ENCODE measurements around the gene TENM4.

Gene TENM4

DNA sequence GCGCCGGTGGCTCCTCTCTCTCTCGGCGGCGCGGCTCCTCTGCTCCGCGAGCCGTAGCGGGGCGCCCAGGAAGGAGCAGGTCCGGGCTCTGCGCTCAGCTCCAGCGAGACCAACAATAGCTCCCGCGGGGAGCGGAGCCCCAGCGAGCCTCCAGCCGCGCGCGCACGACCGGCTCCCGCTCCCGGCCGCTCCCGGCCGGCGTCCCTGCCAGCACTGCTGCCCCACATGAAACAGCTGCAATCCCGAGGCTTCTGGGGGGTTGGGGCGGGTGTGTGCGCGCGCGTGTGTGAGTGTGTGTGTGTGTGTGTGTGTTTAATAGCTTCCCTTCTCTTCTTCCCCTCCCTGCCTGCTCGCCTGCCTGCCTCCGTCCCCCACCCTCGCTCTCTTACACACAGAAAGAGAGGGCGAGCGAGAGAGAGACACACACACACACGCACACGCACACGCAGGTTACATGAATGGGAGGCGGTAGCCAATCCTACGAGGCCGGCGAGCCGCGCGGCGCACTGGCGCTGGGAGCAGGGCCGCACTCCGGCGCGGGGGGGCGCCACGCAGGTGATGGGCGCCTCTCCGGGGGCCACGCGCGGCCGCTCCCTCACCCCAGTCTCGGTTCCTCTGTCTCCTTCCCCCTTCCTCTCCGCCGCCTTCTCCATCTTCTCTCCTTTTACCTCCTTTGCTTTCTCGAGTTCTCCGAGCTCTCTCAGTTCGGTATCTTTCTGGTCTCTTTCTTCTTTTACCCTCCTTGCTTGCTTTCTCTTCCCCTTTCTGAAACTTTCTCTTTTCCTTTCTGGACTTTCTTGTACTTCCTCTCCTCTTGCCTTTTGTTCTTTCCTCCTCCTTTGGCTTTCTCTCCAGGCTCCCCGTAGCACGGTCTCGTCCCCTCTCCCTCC is at the start of gene TENM4:
TSS of gene TENM4 (minus strand) at position 460 of the 890 bp plus-strand sequence. CDS start 371,086 bp downstream, outside the sequence.
- H3K4me3 ChIP-seq, result peak within 1 kb of the TSS; percentile 80
- H3K27ac ChIP-seq, result peak within 1 kb of the TSS; percentile 82 to 89
- peak; percentile 84 for DNase-seq (ENCODE audit: low spot score)
- TF ChIP-seq, protein P1, sequence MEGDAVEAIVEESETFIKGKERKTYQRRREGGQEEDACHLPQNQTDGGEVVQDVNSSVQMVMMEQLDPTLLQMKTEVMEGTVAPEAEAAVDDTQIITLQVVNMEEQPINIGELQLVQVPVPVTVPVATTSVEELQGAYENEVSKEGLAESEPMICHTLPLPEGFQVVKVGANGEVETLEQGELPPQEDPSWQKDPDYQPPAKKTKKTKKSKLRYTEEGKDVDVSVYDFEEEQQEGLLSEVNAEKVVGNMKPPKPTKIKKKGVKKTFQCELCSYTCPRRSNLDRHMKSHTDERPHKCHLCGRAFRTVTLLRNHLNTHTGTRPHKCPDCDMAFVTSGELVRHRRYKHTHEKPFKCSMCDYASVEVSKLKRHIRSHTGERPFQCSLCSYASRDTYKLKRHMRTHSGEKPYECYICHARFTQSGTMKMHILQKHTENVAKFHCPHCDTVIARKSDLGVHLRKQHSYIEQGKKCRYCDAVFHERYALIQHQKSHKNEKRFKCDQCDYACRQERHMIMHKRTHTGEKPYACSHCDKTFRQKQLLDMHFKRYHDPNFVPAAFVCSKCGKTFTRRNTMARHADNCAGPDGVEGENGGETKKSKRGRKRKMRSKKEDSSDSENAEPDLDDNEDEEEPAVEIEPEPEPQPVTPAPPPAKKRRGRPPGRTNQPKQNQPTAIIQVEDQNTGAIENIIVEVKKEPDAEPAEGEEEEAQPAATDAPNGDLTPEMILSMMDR (IDR thresholded peaks at IDR 0.05), result peak; percentile 24

DNA sequence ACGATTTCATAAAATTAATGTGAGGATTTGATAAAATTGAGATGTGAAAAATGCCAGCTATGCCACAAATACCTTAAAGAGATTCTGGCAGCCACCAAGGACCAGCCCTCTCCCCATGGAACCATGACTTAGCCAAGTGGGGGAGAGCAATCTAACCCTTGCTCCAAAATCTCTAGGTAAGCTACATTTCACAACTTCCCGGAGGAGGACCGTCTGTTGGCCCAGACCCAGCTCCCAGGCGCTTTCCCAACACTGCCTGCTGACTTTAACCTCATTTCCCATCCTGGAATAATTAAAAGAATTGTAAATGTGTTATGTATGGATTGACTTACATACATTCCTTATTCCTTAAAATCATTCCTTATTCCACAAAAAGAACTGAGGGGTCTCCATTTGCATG is 47.5 kb upstream of the TENM4 start:
- TF ChIP-seq, protein P1 (IDR thresholded peaks at IDR 0.05), result no peak
- DNase-seq (ENCODE audit: low spot score), result no peak
- Histone ChIP-seq H3K4me3 (no peak overlapping the region), H3K27ac (no peak overlapping the region)

- no peak for DNase-seq (ENCODE audit: low spot score)
- Histone ChIP-seq H3K4me3 (no peak overlapping the region), H3K27ac (no peak overlapping the region)
- TF ChIP-seq, protein P1 (IDR thresholded peaks at IDR 0.05), result no peak
Observed at GRCh38 chr11:79487412-79487811, 46.6 kb upstream of the TENM4 start.

- DNase-seq (ENCODE audit: low spot score), result no peak
- Histone ChIP-seq H3K27ac (no peak overlapping the region), H3K4me3 (no peak overlapping the region)
- TF ChIP-seq, protein P1 (IDR thresholded peaks at IDR 0.05), result no peak
Observed at GRCh38 chr11:79486242-79486984, 45.6 kb upstream of the TENM4 start.

- TF ChIP-seq, protein P1 (IDR thresholded peaks at IDR 0.05), result no peak
Observed at GRCh38 chr11:79485694-79486093, 44.9 kb upstream of the TENM4 start.

DNA sequence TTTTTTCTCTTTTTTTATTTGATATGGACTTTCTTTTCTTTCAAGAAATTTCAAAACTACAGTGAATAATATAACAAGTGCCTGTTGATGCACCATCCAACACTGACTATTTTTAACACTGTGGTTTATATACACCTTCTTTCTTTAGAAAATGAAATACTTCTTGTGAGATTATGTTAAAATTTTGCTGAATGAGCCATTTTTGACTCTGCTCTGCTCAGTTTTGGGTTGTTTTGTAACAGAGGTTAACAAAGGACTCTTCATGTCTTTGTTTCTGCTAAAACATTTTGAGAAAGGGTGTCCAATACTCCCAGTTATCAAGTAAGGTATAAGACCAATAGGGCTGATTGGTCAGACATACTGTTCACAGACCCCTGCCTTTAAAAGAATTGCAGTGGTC is 44.0 kb upstream of the TENM4 start:
- TF ChIP-seq, protein P1 (IDR thresholded peaks at IDR 0.05), result no peak
- Histone ChIP-seq H3K4me3 (no peak overlapping the region), H3K27ac (no peak overlapping the region)
- no peak for DNase-seq (ENCODE audit: low spot score)

More at GRCh38 chr11:79485694-79486093, 44.9 kb upstream of the TENM4 start:
- DNase-seq (ENCODE audit: low spot score), result no peak
- Histone ChIP-seq H3K27ac (no peak overlapping the region), H3K4me3 (no peak overlapping the region)
